Measurements from ENCODE around the gene PER1. TPM values are rescaled to one million over a fixed set of nuclear protein-coding genes. Genes with fewer than 3 reads are reported as not detected.

Gene PER1
- total RNA-seq, 1 experiment from 2014 or later, result 25.0 TPM

DNA sequence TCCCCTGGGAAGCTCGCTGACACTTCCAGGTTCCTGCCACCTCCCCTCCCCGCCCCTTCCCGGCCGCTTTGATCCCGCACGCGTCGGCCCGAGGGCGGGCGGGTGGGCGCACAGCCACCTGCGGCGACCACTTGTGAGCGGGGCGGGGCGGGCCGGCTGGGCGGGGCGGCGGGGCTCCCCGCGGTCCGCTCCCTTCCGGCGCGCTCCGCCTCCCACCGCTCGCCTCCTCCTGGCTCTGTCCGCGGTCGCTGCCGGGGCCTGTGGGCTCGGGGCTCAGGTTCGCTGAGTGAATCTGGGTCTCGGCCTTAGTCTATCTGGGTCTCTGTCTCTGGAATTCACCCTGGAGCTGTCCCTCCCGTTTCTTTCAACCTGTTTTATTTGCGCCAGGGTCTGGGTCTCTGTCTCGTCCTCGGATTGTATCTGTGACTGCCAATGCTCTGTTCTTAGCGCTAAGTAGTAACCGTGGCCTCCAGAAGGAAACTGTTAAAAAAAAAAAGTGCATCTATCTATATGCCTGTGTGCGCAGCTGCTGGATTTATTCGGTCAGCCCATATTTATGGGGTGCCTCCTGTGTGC is 25.6 kb downstream of the PER1 start:
- Histone ChIP-seq H3F3A (ENCODE audit: low read length, unreplicated experiment) (peaks cover 4% of the 10 kb centered on the region), H3K4me1 (ENCODE audit: insufficient read depth, low read length) (peaks cover 7% of the 10 kb centered on the region; the same call in 1 of the 2 replicates), H3K9me3 (ENCODE audit: low read length) (no peaks in the 10 kb centered on the region), H3K36me3 (ENCODE audit: low read depth, low read length) (no peaks in the 10 kb centered on the region), H3K9me2 (replicated peaks; ENCODE audit: low read length) (no peaks in the 10 kb centered on the region), H3K4me2 (ENCODE audit: low read length) (peak overlapping the region; percentile 96), H3K4me3 (ENCODE audit: low read length) (peak overlapping the region; percentile 91), H4K20me1 (ENCODE audit: low read length) (no peaks in the 10 kb centered on the region), H2AFZ (ENCODE audit: low read length) (peak overlapping the region; percentile 100), H3K27ac (ENCODE audit: low read length) (no peak overlapping the region), H3K79me2 (ENCODE audit: low read length) (no peaks in the 10 kb centered on the region), H3K9ac (ENCODE audit: low read length) (peak overlapping the region; percentile 49), H3K27me3 (ENCODE audit: low read length) (no peaks in the 10 kb centered on the region)
- DNase-seq (peak; percentile 37), ATAC-seq (peak; percentile 32)
- intact Hi-C loops (cut with micrococcal nuclease), result no loop called here
- ChIA-PET CTCF (interaction anchor here (0.7 kb wide), 1 partner anchor 69 kb away, joined by 4 read pairs; no protein-coding TSS in a partner anchor), POLR2A (ENCODE audit: unreplicated experiment) (no interaction called here)
- TF ChIP-seq EZH2 (IDR thresholded peaks at IDR 0.05; ENCODE audit: low read length, unreplicated experiment) (no peak), EZH2phosphoT487 (IDR thresholded peaks at IDR 0.05; ENCODE audit: borderline replicate concordance, low read length) (no peak)
- TF ChIP-seq, protein P1, sequence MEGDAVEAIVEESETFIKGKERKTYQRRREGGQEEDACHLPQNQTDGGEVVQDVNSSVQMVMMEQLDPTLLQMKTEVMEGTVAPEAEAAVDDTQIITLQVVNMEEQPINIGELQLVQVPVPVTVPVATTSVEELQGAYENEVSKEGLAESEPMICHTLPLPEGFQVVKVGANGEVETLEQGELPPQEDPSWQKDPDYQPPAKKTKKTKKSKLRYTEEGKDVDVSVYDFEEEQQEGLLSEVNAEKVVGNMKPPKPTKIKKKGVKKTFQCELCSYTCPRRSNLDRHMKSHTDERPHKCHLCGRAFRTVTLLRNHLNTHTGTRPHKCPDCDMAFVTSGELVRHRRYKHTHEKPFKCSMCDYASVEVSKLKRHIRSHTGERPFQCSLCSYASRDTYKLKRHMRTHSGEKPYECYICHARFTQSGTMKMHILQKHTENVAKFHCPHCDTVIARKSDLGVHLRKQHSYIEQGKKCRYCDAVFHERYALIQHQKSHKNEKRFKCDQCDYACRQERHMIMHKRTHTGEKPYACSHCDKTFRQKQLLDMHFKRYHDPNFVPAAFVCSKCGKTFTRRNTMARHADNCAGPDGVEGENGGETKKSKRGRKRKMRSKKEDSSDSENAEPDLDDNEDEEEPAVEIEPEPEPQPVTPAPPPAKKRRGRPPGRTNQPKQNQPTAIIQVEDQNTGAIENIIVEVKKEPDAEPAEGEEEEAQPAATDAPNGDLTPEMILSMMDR (conservative IDR thresholded peaks at IDR 0.05; ENCODE audit: low read depth, low read length), result no peak
- no TSS peak for BruUV-seq (replicated peaks)

DNA sequence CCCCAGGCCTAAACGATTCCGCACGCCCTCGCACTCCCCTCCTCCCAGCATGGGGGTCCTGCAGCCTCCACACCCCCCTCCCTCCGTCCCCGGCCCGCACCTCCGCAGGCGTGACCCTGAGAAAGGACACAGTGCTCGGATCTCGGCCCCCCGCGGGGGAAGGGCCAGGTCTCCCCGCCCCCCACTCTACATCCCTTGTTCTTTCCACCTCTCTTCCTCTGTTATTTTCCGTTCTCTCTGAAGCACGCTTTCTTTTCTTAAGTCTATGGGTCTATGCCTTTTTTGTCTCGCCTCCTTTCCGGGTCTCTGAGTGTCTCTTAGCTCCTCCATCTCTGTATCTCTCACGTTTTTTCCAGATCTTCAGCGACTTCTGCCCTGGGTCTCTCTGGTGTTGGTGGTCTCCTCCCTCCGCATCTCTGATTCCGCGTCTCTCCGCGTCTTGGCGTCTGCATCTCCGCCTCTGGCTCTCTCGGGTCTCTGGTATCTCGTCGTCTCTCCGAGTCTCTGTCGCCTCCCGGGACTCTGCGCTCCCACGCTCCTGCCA is 26.2 kb downstream of the PER1 start:
- ChIA-PET POLR2A (ENCODE audit: unreplicated experiment) (no interaction called here), CTCF (interaction anchor here (0.6 kb wide), 1 partner anchor 170 kb away, joined by 3 read pairs; no protein-coding TSS in a partner anchor)
- ATAC-seq (peak; percentile 3; the same call in 1 of the 2 replicates), DNase-seq (peak; percentile 22)
- Histone ChIP-seq H3F3A (ENCODE audit: low read length, unreplicated experiment) (peaks cover 4% of the 10 kb centered on the region), H3K4me1 (ENCODE audit: insufficient read depth, low read length) (peaks cover 9% of the 10 kb centered on the region; the same call in 1 of the 2 replicates), H3K79me2 (ENCODE audit: low read length) (no peaks in the 10 kb centered on the region), H3K36me3 (ENCODE audit: low read depth, low read length) (no peaks in the 10 kb centered on the region), H3K9ac (ENCODE audit: low read length) (peak overlapping the region; percentile 22; the same call in 1 of the 2 replicates), H3K4me2 (ENCODE audit: low read length) (peak overlapping the region; percentile 96), H3K27ac (ENCODE audit: low read length) (no peak overlapping the region), H3K9me2 (replicated peaks; ENCODE audit: low read length) (no peaks in the 10 kb centered on the region), H4K20me1 (ENCODE audit: low read length) (no peaks in the 10 kb centered on the region), H3K4me3 (ENCODE audit: low read length) (peak overlapping the region; percentile 91), H3K27me3 (ENCODE audit: low read length) (no peaks in the 10 kb centered on the region), H2AFZ (ENCODE audit: low read length) (peak overlapping the region; percentile 100), H3K9me3 (ENCODE audit: low read length) (no peaks in the 10 kb centered on the region)
- intact Hi-C loops (cut with micrococcal nuclease), result loop anchor here (1.0 kb wide), 1 partner anchor 12 kb away; no protein-coding TSS in a partner anchor
- TF ChIP-seq, protein P1 (conservative IDR thresholded peaks at IDR 0.05; ENCODE audit: low read depth, low read length), result no peak
- TF ChIP-seq EZH2 (IDR thresholded peaks at IDR 0.05; ENCODE audit: low read length, unreplicated experiment) (no peak), EZH2phosphoT487 (IDR thresholded peaks at IDR 0.05; ENCODE audit: borderline replicate concordance, low read length) (no peak)
- BruUV-seq (replicated peaks), result no TSS peak
